HG03558 (cell line): Measurements from ENCODE around the gene INVS.
"Not testable (repeated sequence)": the region's sequence is repeated elsewhere in the genome, so short reads cannot be mapped to it uniquely, and the experiment has no call there.

Source experiments
- ATAC-seq: cut with Tn5 transposase; IDR thresholded peaks from one replicate; pipeline ENCODE4 v1.9.1; 2021; ENCODE audit warnings: moderate number of reproducible peaks; ENCODE audit not compliant: unreplicated experiment; ENCODE audit errors: extremely low read depth

INVS gene

GRCh38 chr9:100303747-100304146 lies 204.7 kb downstream of the INVS start:
- no peak for ATAC-seq

GRCh38 chr9:100306283-100306682 lies 207.2 kb downstream of the INVS start:
- no peak for ATAC-seq

DNA sequence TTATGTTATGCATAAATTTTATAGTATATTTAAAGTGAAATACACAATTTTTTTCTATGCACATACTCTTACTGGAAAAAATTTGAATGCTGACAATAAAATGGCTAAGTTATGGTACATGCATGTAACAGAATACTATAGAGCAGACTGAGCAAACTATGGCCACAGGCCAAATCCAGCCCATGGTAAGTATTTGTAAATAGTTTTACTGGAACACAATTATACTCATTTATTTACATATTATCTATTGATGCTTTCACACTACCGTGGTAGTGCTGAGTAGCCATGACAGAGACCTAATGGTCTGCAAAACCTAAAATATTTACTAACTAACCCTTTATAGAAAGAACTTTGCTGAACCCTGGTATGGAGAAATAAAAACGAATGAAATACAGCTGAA lies 208.0 kb downstream of the INVS start:
- no peak for ATAC-seq

DNA sequence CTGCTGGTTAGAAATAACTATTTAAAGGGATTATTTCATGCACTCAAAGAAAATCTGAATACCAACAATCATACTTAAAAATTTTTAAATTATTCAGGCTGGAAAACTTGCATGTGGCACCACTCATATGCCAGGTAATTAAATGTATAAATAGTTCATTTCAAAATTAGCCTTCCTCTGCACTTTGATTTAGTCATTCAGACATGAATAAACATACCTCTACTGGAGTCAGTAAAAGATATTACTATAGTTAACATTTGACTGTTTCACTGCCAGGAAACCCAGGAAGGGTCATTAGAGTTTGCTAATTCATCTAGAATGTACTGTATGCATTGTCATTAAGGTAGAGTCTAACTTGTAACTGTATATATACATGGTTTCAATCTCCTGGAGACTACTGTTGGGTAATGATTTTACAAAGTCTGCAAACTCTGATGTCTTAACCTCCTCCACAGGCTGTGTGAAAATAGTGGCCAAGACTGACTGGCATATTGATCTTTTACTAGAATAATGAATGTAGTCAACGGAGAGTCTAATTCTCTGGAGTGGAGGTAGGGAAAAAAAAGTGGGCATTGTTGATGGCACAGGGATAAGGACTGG lies 210.0 kb downstream of the INVS start:
- no peak for ATAC-seq

DNA sequence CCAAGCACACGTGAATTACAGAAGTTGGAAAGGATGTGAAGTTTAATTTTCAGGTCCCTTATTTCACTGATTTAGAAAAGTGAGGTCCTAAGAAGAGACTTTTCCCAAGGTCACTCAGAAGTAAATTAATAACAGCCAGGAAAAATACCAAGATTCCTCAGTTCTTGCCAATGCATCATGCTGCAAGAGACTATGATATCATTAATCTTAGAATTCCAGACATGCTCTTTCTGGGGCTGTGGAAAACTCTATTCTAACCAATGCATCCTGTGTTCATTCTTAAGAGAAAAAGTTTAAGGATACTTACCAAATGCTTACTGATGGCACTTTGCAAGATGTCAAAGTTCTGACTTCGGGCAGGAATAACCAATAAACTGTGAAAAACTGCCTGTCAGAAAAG lies 210.9 kb downstream of the INVS start:
- no peak for ATAC-seq

- no peak for ATAC-seq
These were observed 216.5 kb downstream of the INVS start for GRCh38 chr9:100315561-100315960.

GRCh38 chr9:100317706-100318105 lies 218.7 kb downstream of the INVS start:
- no peak for ATAC-seq

- no peak for ATAC-seq
These were observed 224.0 kb downstream of the INVS start for GRCh38 chr9:100322954-100323536.

DNA sequence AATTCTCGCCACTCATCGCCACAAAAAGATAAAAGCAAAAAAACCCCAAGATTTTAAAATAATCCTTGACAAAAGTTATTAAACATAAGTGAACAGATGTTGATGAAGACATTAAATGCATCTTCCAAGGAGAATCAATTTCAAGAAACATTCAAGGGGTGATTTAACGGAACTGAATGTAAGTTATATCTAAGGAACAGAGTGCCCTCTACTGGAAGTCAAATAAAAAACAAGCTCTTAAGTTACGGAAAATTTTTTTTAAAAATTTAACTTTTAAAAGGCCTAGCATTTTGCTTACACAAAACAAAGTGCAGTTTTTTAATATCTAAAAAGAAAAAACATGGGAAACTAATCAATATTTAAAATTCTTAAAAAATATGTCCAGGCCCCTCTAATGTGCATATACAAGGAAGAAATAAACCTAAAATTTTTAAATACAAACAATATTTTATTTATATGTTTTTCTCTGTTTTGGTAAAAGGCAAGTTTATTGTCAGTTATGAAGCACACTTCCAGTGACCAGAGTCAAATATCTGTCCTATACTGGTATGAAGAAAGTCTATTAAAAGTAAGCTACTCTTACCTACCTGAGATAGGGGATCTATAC lies 225.7 kb downstream of the INVS start:
- ATAC-seq = no peak

GRCh38 chr9:100338736-100339135 lies 239.7 kb downstream of the INVS start:
- ATAC-seq = not testable (repeated sequence)

GRCh38 chr9:100340224-100340623 lies 241.2 kb downstream of the INVS start:
- ATAC-seq = no peak

- no peak for ATAC-seq
These were observed 242.8 kb downstream of the INVS start for GRCh38 chr9:100341889-100342288.

GRCh38 chr9:100346836-100347235 lies 247.8 kb downstream of the INVS start:
- no peak for ATAC-seq

- ATAC-seq = no peak
These were observed 251.1 kb downstream of the INVS start for GRCh38 chr9:100350188-100350587.
